Stimulated activated naive CD8-positive, alpha-beta T cell treated with anti-CD3 and anti-CD28 coated beads, Interleukin-15, Interleukin-2, amounts not matched to agents 100 ng/mL and 50 ng/mL, for 24 hours (primary cell): Measurements from ENCODE around the gene BRMS1.

Experiments used
- H3K27ac Mint-ChIP-seq: one replicate; pipeline ENCODE4 v1.8.0; 2021; ENCODE audit warnings: mild to moderate bottlenecking, mixed read lengths
- H3K27me3 Mint-ChIP-seq: one replicate; pipeline ENCODE4 v1.8.0; 2021; ENCODE audit warnings: mixed read lengths
- H3K36me3 Mint-ChIP-seq: one replicate; pipeline ENCODE4 v1.8.0; 2021; ENCODE audit warnings: low read depth, mixed read lengths
- H3K4me1 Mint-ChIP-seq: one replicate; pipeline ENCODE4 v1.8.0; 2021; ENCODE audit warnings: low read depth, mixed read lengths
- H3K4me3 Mint-ChIP-seq: one replicate; pipeline ENCODE4 v1.8.0; 2021; ENCODE audit warnings: mild to moderate bottlenecking, mixed read lengths
- H3K9me3 Mint-ChIP-seq: one replicate; pipeline ENCODE4 v1.8.0; 2021; ENCODE audit warnings: mixed read lengths

Gene BRMS1

GRCh38 chr11:66334605-66335442 is 10.1 kb downstream of the BRMS1 start:
- Mint-ChIP-seq H3K27ac (no peak overlapping the region), H3K4me3 (no peak overlapping the region), H3K36me3 (peaks cover 20% of the 10 kb centered on the region), H3K4me1 (peaks cover 34% of the 10 kb centered on the region), H3K27me3 (no peaks in the 10 kb centered on the region), H3K9me3 (no peaks in the 10 kb centered on the region)

GRCh38 chr11:66333896-66334604 is 10.9 kb downstream of the BRMS1 start:
- Mint-ChIP-seq H3K36me3 (peaks cover 17% of the 10 kb centered on the region), H3K27me3 (no peaks in the 10 kb centered on the region), H3K4me1 (peaks cover 38% of the 10 kb centered on the region), H3K4me3 (no peak overlapping the region), H3K9me3 (no peaks in the 10 kb centered on the region), H3K27ac (no peak overlapping the region)

GRCh38 chr11:66333220-66333877 is 11.6 kb downstream of the BRMS1 start:
- Mint-ChIP-seq H3K36me3 (peaks cover 11% of the 10 kb centered on the region), H3K4me3 (no peak overlapping the region), H3K9me3 (no peaks in the 10 kb centered on the region), H3K4me1 (peaks cover 39% of the 10 kb centered on the region), H3K27me3 (no peaks in the 10 kb centered on the region), H3K27ac (no peak overlapping the region)

- Mint-ChIP-seq H3K4me3 (no peak overlapping the region), H3K27me3 (no peaks in the 10 kb centered on the region), H3K36me3 (peaks cover 7% of the 10 kb centered on the region), H3K4me1 (peaks cover 40% of the 10 kb centered on the region), H3K27ac (no peak overlapping the region), H3K9me3 (no peaks in the 10 kb centered on the region)
Observed at GRCh38 chr11:66332371-66333219, 12.3 kb downstream of the BRMS1 start.

GRCh38 chr11:66331542-66332370 is 13.1 kb downstream of the BRMS1 start:
- Mint-ChIP-seq H3K9me3 (no peaks in the 10 kb centered on the region), H3K4me3 (no peak overlapping the region), H3K27ac (no peak overlapping the region)

GRCh38 chr11:66330931-66331330 is 14.0 kb downstream of the BRMS1 start:
- Mint-ChIP-seq H3K4me1 (peaks cover 39% of the 10 kb centered on the region), H3K9me3 (no peaks in the 10 kb centered on the region), H3K36me3 (no peaks in the 10 kb centered on the region), H3K27me3 (no peaks in the 10 kb centered on the region), H3K4me3 (no peak overlapping the region), H3K27ac (no peak overlapping the region)

More at GRCh38 chr11:66331542-66332370, 13.1 kb downstream of the BRMS1 start:
- peaks cover 38% of the 10 kb centered on the region for H3K4me1 Mint-ChIP-seq
- no peaks in the 10 kb centered on the region for H3K27me3 Mint-ChIP-seq
- H3K36me3 Mint-ChIP-seq, result no peaks in the 10 kb centered on the region

DNA sequence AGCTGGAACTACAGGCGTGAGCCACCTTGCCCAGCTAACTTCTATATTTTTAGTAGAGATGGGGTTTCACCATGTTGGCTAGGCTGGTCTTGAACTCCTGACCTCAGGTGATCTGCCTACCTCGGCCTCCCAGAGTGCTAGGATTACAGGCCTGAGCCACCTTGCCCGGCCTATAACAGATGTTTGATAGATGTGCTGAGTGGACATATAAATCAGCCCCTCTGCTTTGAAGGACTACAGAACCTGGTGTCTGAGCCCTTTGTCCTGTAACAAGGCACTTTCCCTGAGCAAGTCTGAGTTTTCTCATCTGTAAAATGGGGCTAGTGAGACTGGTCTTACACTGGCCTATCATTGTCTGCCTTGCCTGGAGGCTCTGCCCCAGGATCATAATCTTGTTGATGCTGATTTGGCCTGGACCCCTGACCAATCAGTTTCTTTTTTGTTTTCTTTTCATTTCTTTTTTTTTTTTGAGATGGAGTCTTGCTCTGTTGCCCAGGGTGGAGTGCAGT is 15.7 kb downstream of the BRMS1 start:
- no peaks in the 10 kb centered on the region for H3K36me3 Mint-ChIP-seq
- no peak overlapping the region for H3K4me3 Mint-ChIP-seq
- peaks cover 38% of the 10 kb centered on the region for H3K4me1 Mint-ChIP-seq
- no peaks in the 10 kb centered on the region for H3K27me3 Mint-ChIP-seq
- H3K9me3 Mint-ChIP-seq, result no peaks in the 10 kb centered on the region
- H3K27ac Mint-ChIP-seq, result no peak overlapping the region

DNA sequence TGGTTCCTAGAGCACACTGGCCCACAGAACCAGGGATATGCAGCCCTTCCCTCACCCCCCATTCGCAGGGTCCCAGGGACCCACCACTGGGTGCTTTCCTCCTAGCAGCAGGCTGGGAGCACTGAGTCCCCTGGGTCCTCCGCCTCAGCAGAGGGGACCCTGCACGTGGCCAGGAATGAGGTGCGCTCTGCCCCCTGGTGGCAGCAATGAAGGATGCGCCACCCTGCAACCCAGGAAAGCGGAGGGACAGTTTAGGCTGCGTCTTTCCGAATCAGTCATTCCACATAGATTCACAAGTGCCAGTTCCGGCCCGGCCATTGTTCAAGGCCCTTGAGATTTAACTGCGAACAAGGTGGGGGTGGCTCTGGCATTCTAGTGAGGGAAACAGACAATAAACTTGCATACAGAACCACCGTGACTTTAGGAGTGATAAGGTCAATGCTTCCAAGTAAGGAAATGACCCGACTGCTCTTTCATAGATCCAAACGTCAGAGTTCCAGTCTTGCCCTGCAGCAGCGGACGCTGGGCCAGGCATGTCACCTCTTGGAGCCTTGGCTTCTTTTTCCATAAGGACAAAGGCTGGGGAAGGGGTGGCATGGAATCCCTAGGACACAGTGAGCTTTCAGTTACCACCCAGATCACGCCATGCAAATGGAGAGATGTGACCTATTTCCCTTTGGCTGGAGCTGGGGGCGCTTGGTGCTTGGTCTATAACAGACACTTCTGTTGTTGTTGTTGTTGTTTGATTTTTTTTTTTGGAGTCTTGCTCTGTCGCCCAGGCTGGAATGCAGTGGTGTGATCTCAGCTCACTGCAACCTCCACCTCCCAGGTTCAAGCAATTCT is 16.4 kb downstream of the BRMS1 start:
- no peaks in the 10 kb centered on the region for H3K36me3 Mint-ChIP-seq
- H3K4me1 Mint-ChIP-seq, result peaks cover 39% of the 10 kb centered on the region

DNA sequence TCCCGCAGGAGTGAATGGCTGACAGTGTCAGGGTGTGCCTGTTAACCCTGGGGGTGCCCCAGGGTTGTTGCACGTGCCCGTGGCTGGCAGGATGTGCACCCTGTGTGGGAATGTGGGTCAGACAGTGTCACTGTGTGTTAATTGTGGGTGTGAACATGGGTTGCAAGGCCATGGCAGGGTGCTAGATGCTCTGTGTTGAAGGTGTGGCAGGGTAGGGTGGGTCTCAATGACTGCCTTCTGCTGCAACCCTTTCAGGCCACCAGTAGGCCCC is 16.9 kb downstream of the BRMS1 start:
- H3K9me3 Mint-ChIP-seq, result no peaks in the 10 kb centered on the region
- H3K27me3 Mint-ChIP-seq, result no peaks in the 10 kb centered on the region
- H3K4me1 Mint-ChIP-seq, result peaks cover 45% of the 10 kb centered on the region
- H3K4me3 Mint-ChIP-seq, result peak overlapping the region; percentile 9
- peak overlapping the region; percentile 88 for H3K27ac Mint-ChIP-seq
- no peaks in the 10 kb centered on the region for H3K36me3 Mint-ChIP-seq

More for the DNA sequence above, 16.4 kb downstream of the BRMS1 start:
- no peaks in the 10 kb centered on the region for H3K9me3 Mint-ChIP-seq
- no peaks in the 10 kb centered on the region for H3K27me3 Mint-ChIP-seq
- H3K4me3 Mint-ChIP-seq, result peak overlapping the region; percentile 48
- H3K27ac Mint-ChIP-seq, result peak overlapping the region; percentile 88

GRCh38 chr11:66327171-66328030 is 17.5 kb downstream of the BRMS1 start:
- Mint-ChIP-seq H3K27ac (peak overlapping the region; percentile 88), H3K27me3 (no peaks in the 10 kb centered on the region), H3K4me1 (peaks cover 46% of the 10 kb centered on the region), H3K9me3 (no peaks in the 10 kb centered on the region), H3K4me3 (peak overlapping the region; percentile 9), H3K36me3 (no peaks in the 10 kb centered on the region)

DNA sequence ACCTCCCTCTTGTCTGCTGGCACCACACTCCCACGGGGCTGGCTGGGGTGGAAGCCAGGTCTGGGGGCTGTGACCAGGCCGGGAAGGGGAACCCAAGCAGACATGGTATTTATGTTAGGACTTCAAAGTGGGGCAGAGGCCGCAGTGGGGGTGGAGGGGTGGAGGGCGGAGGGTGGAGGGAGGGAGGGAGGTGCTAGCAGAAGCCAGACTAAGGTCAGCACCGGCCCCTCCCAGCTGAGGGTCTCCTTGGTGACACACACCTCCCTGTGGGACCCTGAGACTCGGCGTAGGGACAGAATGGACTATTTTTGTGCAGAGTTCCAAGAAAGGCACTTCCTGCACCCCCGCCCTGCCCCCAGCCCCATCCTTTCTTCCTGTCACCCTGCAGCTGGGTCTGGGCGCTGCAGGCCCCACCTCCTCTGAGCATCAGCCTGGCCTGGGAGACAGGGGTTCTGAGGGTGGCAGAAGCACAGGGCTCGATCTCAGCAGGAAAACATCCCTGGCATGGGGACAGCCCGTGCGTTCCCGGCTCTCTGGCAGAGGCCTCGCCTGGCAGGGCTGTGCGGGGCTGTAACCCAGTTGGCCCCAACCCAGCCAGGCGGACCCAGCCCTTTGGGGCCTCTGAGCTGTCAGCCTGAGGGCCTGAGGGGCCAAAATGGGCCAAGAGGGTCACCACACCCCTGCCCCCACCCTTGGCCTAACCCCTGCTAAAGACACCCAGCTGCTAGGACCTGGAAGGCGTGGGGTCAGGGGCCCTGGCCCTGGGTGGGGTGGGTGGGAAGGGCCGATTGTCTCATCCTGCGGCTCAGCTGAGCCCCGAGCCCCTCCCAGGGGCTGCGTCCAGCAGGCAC is 18.4 kb downstream of the BRMS1 start:
- Mint-ChIP-seq H3K4me1 (peaks cover 46% of the 10 kb centered on the region), H3K4me3 (no peak overlapping the region), H3K36me3 (no peaks in the 10 kb centered on the region), H3K27ac (peak overlapping the region; percentile 13), H3K27me3 (no peaks in the 10 kb centered on the region), H3K9me3 (no peaks in the 10 kb centered on the region)

- Mint-ChIP-seq H3K27ac (no peak overlapping the region), H3K4me1 (peaks cover 46% of the 10 kb centered on the region), H3K27me3 (no peaks in the 10 kb centered on the region), H3K36me3 (no peaks in the 10 kb centered on the region), H3K4me3 (no peak overlapping the region), H3K9me3 (no peaks in the 10 kb centered on the region)
Observed at GRCh38 chr11:66325263-66325671, 19.6 kb downstream of the BRMS1 start.
